Kidney (tissue), 14 donors: ENCODE data around the gene MAD2L2. TPM values are rescaled to one million over a fixed set of nuclear protein-coding genes. Genes with fewer than 3 reads are reported as not detected.

Experiments
- DNase-seq, 5 donors: peaks; one replicate each; pipeline ENCODE4 v3.0.0-alpha.2; 2013 to 2020
- FAIRE-seq: peaks from 2 replicates; lab custom pipeline; 2012; peaks lifted over from hg19 to GRCh38; lab: Jason Lieb, UNC
- H3K27ac ChIP-seq, 2 donors: one replicate each; pipeline ENCODE4 v1.7.0; 2013; ENCODE audit warnings: low read depth in 2 of 2, low read length in 2 of 2, inconsistent platforms in 1 of 2
- H3K27me3 ChIP-seq: one replicate; pipeline ENCODE4 v1.7.1; 2013; ENCODE audit warnings: low read length, inconsistent platforms; ENCODE audit not compliant: control insufficient read depth, insufficient read depth
- H3K36me3 ChIP-seq, 3 donors: one replicate each; pipeline versions ENCODE4 v1.7.0 to v1.7.1; 2013; ENCODE audit warnings: low read length in 3 of 3, control low read depth in 1 of 3, inconsistent platforms in 1 of 3; ENCODE audit not compliant: insufficient read depth in 3 of 3, control insufficient read depth in 2 of 3
- H3K4me1 ChIP-seq, 3 donors: one replicate each; pipeline versions ENCODE4 v1.7.0 to v1.7.1; 2013; ENCODE audit warnings: low read length in 3 of 3, inconsistent platforms in 1 of 3, low read depth in 1 of 3; ENCODE audit not compliant: control insufficient read depth in 2 of 3, insufficient read depth in 2 of 3
- H3K4me3 ChIP-seq, 3 donors: one replicate each; pipeline versions ENCODE4 v1.7.0 to v1.8.1; 2013; ENCODE audit warnings: low read length in 3 of 3, control low read depth in 1 of 3, inconsistent platforms in 1 of 3
- H3K9ac ChIP-seq, 3 donors: one replicate each; pipeline versions ENCODE4 v1.7.0 to v1.7.1; 2013; ENCODE audit warnings: low read length in 3 of 3, control low read depth in 1 of 3, inconsistent platforms in 1 of 3
- H3K9me3 ChIP-seq, 3 donors: one replicate each; pipeline versions ENCODE4 v1.7.0 to v1.7.1; 2013; ENCODE audit warnings: low read length in 3 of 3, control low read depth in 1 of 3, inconsistent platforms in 1 of 3; ENCODE audit not compliant: control insufficient read depth in 2 of 3, insufficient read depth in 1 of 3
- CTCF ChIP-seq: IDR thresholded peaks from 3 replicates; pipeline ENCODE4 v1.5.1; 2012; ENCODE audit warnings: mild to moderate bottlenecking, moderate library complexity, borderline replicate concordance; ENCODE audit not compliant: insufficient read depth; ENCODE audit errors: extremely low read depth
- intact Hi-C: fragments of 100-400 bp; cut with DNase I; formaldehyde crosslinking; loops from one replicate; pipeline ENCODE4 v1.11.1; 2022
- polyA plus RNA-seq: library from polyadenylated mRNA; stranded (reverse); fragments of 350-450 nt; fragmentation: Illumina TruSeq; extraction: RNeasy Lipid Tissue Mini Kit (QIAGEN cat#74804); gene quantifications from one replicate; pipeline ENCODE4 v1.2.3, GENCODE V29; 2014; ENCODE audit warnings: low read depth, low replicate concordance; ENCODE audit not compliant: insufficient read depth
- total RNA-seq: library from RNA; stranded (reverse); fragmentation: NEBNext Ultra II Directional; extraction: Animal tissue kit (Norgen Biotek cat#: 25700); gene quantifications from one replicate; pipeline ENCODE4 v1.2.1, GENCODE V29; 2021
- donor health status: control.
- donor health status: control.
- donor health status: control.
- donor health status: control.
- donor health status: control.
- donor health status: DM: yes; HTN: yes; CAD: no.
- donor health status: Normal renal cell carcinoma (clear cell type).

The MAD2L2 gene
- total and polyA plus RNA-seq, 2 donors from 2014 or later: 36.8 to 51.7 TPM

- Histone ChIP-seq H3K9me3 (no peaks in the 10 kb centered on the region), H3K9ac (no peak overlapping the region), H3K27ac (no peak overlapping the region), H3K36me3 (no peaks in the 10 kb centered on the region), H3K4me1 (peaks cover 0 to 4% (median 0%) of the 10 kb centered on the region in 3 donors), H3K27me3 (peaks cover 11% of the 10 kb centered on the region), H3K4me3 (no peak overlapping the region)
- intact Hi-C loops: loop anchor here (10.0 kb wide), 1 partner anchor 402 kb away; no protein-coding TSS in a partner anchor
- no peak for DNase-seq
- no peak for FAIRE-seq
- TF ChIP-seq CTCF: no peak
These were observed 34.6 kb downstream of the MAD2L2 start for GRCh38 chr1:11646317-11646716.

- no peak overlapping the region for H3K27ac ChIP-seq
- H3K4me1 ChIP-seq: peaks cover 0 to 4% (median 0%) of the 10 kb centered on the region in 3 donors
- TF ChIP-seq CTCF: peak; percentile 64
- peak; percentile 81 to 91 (median 87) for DNase-seq
- H3K27me3 ChIP-seq: peaks cover 11% of the 10 kb centered on the region
- no peak overlapping the region for H3K4me3 ChIP-seq
- no peaks in the 10 kb centered on the region for H3K9me3 ChIP-seq
- H3K36me3 ChIP-seq: no peaks in the 10 kb centered on the region
- no peak for FAIRE-seq
- no peak overlapping the region for H3K9ac ChIP-seq
- intact Hi-C loops: loop anchor here (10.0 kb wide), 1 partner anchor 401 kb away; no protein-coding TSS in a partner anchor
These were observed 35.2 kb downstream of the MAD2L2 start for GRCh38 chr1:11645670-11646265.

- H3K27ac ChIP-seq: no peak overlapping the region
- H3K36me3 ChIP-seq: no peaks in the 10 kb centered on the region
- H3K4me3 ChIP-seq: no peak overlapping the region
- DNase-seq (no peak), FAIRE-seq (no peak)
- H3K9ac ChIP-seq: no peak overlapping the region
- no peak for TF ChIP-seq CTCF
- H3K9me3 ChIP-seq: no peaks in the 10 kb centered on the region
- intact Hi-C loops: loop anchor here (10.0 kb wide), 1 partner anchor 400 kb away; no protein-coding TSS in a partner anchor
- H3K4me1 ChIP-seq: peaks cover 0 to 4% (median 0%) of the 10 kb centered on the region in 3 donors
- peaks cover 10% of the 10 kb centered on the region for H3K27me3 ChIP-seq
These were observed 35.7 kb downstream of the MAD2L2 start for GRCh38 chr1:11645270-11645669.
